ENCODE data around the gene TNFRSF1B.
A peak's percentile ranks its signal among the peaks of the same experiment; 100 is the strongest.

The TNFRSF1B gene

DNA sequence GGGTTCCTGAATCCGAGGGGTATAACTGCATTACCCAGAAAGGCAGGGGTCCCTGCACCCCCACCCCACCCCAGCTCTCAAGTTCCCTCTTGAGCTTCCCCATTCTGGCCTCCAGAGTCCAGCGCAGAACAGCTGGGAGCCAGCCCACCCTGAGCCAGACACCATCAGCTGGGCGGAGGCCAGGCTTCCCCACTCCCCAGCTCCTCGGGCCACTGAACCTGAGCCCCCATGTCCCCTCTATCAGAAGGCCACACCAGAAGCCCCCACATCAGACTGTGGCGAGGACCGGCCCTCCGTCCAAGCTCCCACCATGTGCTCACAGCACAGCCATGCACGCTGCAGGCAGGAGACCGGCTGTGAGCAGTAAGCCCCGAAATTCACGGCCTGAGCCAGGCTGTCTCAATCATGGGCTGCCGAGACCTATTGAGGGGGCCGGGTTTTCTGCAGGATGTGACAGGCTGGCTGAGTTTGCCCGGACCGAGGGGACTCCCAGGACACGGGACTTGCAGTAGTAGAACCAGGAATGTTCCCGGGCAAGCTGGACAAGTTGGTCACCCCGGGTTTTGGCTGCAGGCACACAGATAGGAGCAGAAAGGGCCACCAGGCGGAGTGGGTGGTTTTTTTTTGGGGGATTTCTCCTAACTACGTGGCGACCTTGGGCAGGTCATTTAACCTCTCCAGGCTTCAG lies 25.5 kb upstream of the TNFRSF1B start:
- H3K27ac ChIP-seq: no peak overlapping the region
- no peak for DNase-seq (ENCODE audit: low read depth, low spot score)

GRCh38 chr1:12142141-12142823 lies 24.5 kb upstream of the TNFRSF1B start:
- no peak for DNase-seq (ENCODE audit: low read depth, low spot score)
- H3K27ac ChIP-seq: no peak overlapping the region

DNA sequence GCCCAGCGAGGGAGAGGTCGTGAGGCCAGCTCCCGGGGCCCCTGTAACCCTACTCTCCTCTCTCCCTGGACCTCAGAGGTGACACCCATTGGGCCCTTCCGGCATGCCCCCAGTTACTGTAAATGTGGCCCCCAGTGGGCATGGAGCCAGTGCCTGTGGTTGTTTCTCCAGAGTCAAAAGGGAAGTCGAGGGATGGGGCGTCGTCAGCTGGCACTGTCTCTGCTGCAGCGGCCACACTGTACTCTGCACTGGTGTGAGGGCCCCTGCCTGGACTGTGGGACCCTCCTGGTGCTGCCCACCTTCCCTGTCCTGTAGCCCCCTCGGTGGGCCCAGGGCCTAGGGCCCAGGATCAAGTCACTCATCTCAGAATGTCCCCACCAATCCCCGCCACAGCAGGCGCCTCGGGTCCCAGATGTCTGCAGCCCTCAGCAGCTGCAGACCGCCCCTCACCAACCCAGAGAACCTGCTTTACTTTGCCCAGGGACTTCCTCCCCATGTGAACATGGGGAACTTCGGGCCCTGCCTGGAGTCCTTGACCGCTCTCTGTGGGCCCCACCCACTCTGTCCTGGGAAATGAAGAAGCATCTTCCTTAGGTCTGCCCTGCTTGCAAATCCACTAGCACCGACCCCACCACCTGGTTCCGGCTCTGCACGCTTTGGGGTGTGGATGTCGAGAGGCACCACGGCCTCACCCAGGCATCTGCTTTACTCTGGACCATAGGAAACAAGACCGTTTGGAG lies 23.7 kb upstream of the TNFRSF1B start:
- no peak for DNase-seq (ENCODE audit: low read depth, low spot score)
- no peak overlapping the region for H3K27ac ChIP-seq

DNA sequence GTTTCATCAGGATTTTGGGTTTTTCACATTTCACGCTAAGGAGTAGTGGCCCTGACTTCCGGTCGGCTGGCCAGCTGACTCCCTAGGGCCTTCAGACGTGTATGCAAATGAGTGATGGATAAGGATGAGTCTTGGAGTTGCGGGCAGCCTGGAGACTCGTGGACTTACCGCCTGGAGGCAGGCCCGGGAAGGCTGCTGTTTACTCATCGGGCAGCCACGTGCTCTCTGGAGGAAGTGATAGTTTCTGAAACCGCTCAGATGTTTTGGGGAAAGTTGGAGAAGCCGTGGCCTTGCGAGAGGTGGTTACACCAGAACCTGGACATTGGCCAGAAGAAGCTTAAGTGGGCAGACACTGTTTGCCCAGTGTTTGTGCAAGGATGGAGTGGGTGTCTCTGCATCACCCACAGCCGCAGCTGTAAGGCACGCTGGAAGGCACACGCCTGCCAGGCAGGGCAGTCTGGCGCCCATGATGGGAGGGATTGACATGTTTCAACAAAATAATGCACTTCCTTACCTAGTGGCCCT lies 23.1 kb upstream of the TNFRSF1B start:
- no peak overlapping the region for H3K27ac ChIP-seq
- DNase-seq (ENCODE audit: low read depth, low spot score): peak; percentile 91

DNA sequence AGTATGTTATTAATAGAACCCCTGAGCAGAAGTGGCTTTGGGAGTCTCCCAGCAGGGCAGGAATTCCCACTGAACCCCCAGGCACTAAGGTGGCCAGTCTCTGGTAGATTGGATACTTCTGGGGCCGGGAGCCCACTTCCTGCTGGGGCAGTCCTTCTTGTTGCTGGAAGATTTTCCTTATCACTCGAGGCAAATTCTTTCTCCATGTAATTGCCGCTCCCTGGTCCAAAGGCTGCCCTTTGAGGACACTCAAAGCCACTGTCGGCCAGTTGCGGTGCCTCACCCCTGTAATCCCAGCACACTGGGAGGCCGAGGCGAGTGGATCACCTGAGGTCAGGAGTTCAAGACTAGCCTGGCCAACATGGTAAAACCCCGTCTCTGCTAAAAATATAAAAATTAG lies 22.6 kb upstream of the TNFRSF1B start:
- H3K27ac ChIP-seq: no peak overlapping the region
- no peak for DNase-seq (ENCODE audit: low read depth, low spot score)

DNA sequence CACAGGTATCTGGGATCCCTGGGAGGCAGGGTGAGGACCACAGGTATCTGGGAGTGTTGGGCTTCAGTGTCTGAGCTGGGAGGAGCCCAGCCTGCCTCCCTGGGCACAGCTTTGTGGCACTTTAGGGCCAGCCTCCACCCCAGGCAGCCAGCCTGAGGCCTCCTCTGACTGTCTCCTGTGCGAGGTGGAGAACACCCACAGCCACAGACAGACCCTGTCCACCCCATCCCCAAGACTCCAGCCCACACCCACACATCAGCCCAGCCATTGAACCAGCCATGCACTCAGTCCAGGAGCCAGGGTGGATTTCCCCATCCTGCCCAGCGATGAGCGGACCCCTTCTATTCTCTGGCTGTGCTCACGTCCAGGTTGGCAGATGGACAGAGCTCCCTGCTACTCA lies 21.8 kb upstream of the TNFRSF1B start:
- H3K27ac ChIP-seq: no peak overlapping the region

GRCh38 chr1:12145616-12146342 lies 21.0 kb upstream of the TNFRSF1B start:
- no peak overlapping the region for H3K27ac ChIP-seq

More for the DNA sequence above, 21.8 kb upstream of the TNFRSF1B start:
- DNase-seq (ENCODE audit: low read depth, low spot score): no peak

DNA sequence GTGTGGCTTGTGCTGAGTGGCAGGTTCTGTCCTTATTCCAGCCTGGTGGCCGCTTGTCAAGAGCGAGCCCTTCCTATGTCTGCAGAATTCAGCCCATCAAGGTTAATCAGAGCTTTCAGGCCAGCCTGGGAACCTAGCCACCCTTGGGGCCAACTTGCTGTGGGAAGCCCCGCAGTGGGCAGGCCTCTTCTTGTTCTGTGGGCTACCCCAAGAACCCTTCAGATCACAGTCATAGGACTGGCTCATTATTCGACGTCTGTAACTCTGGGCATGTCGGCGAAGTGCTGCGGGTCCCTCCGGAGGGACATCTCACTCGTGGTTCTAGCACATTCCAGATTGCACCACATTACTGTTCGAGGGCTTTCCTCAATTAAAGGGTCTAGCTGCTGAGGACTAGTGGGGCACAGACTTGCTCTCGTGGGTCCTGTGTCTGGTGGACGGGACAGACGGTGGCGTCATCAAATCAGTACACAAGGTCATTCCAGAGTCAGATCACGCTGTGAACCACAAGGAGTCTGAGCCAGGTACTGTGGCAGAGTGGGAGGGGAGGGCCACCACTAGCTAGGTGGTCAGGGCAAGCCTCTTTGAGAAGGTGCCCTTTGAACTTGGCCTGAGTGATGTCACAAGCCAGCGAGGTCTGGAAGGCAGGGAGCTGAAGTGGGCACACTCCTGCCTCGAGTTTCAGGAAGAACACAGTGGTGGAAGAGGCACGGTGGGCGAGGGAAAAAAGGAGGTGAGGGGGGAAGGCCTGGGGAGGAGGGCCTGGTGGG lies 20.3 kb upstream of the TNFRSF1B start:
- H3K27ac ChIP-seq: no peak overlapping the region
- no peak for DNase-seq (ENCODE audit: low read depth, low spot score)

More at GRCh38 chr1:12145616-12146342, 21.0 kb upstream of the TNFRSF1B start:
- DNase-seq (ENCODE audit: low read depth, low spot score): no peak

GRCh38 chr1:12147201-12147701 lies 19.5 kb upstream of the TNFRSF1B start:
- no peak overlapping the region for H3K27ac ChIP-seq
- DNase-seq (ENCODE audit: low read depth, low spot score): no peak

DNA sequence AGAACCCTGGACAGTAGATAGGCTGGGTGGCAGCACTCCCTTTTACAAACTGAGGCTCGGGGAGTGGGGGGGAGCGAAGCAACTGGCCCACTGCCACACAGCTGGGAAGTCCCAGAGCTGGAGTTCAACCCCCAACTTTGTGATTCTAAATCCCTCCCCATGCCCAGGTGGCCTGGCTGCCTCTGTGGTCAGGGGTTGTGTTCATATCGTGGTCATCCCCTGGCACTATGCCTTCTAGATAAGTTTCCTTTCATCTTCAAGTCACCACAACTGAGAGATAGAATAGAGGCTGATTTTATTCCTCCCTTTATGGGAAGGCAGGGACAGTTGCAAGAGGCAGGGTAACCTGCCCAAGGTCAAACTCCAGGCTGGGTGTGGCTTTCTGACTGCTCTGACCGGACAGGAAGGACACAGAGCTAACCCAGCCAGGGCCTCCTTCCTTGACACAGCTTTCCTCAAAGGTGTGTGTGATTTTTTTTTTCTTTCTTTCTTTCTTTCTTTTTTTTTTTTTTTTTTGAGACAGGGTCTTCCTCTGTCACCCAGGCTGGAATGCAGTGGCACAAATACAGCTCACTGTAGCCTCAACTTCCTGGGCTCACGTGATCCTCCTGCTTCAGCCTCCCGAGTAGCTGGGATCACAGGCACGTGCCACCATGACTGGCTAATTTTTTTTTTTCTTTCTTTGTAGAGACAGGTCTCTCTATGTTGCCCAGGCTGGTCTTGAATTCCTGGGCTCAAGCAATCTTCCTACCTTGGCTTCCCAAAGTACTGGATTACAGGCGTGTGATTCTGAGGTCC lies 18.4 kb upstream of the TNFRSF1B start:
- no peak overlapping the region for H3K27ac ChIP-seq
- no peak for DNase-seq (ENCODE audit: low read depth, low spot score)

GRCh38 chr1:12148958-12149790 lies 17.6 kb upstream of the TNFRSF1B start:
- DNase-seq (ENCODE audit: low read depth, low spot score): no peak
- no peak overlapping the region for H3K27ac ChIP-seq

DNA sequence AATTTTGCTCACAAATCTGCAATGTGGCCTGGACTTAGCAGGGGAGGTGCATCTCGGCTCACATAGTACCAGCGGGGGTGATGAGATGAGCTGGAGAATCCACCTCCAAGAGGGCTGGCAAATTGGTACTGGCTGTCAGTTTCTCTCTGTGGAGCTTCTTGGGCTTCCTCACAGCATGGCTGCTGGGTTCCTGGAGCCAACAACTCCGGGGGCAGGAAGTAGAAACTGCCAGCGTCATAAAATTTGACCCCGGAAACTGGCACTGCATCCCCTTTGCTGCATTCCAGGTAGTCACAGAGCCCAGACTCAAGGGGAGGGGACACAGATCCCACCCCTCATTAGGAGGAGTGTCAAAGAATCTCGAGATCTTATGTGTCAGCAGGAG lies 17.0 kb upstream of the TNFRSF1B start:
- DNase-seq (ENCODE audit: low read depth, low spot score): no peak
- no peak overlapping the region for H3K27ac ChIP-seq

- DNase-seq (ENCODE audit: low read depth, low spot score): no peak
- no peak overlapping the region for H3K27ac ChIP-seq
These were observed 16.2 kb upstream of the TNFRSF1B start for GRCh38 chr1:12150456-12151200.

- DNase-seq (ENCODE audit: low read depth, low spot score): no peak
- no peak overlapping the region for H3K27ac ChIP-seq
These were observed 15.3 kb upstream of the TNFRSF1B start for GRCh38 chr1:12151465-12151864.

GRCh38 chr1:12152113-12152891 lies 14.5 kb upstream of the TNFRSF1B start:
- H3K27ac ChIP-seq: no peak overlapping the region
- DNase-seq (ENCODE audit: low read depth, low spot score): no peak

DNA sequence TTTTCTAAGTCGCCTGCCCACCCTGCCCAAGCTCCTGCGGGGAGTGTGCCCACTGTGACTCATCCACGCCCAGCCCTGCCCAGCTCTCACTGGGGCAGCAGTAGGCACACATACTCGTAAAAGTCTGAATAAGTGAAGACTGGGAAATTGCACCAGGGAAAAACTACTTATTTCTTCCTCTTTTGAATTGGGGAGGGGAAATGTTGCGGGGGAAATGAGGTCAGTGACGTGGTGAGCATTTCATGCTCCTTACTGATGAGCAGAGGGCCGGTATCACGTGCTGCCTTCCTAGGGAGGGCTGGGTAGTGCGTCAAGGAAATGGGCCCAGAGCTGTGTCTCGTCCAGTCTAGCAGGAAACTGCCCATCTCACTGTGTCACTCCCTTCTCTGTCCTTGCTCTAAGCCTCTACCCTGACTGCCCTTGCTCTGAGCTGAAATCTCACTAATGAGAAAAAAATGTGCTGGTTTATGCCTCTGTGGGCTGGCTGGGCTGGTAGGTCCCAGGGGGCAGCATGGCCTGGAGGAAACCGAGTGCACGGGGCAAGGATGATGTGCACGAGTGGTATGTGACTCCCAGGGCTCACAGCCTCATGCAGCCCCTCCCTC lies 13.5 kb upstream of the TNFRSF1B start:
- no peak for DNase-seq (ENCODE audit: low read depth, low spot score)
- no peak overlapping the region for H3K27ac ChIP-seq

All from epithelial cell of prostate (primary cell).